Glutamatergic neuron (in vitro differentiated cells): Measurements from ENCODE around the gene KIF13A. TPM values are rescaled to one million over a fixed set of nuclear protein-coding genes. Genes with fewer than 3 reads are reported as not detected.

Experiments used
- DNase-seq: peaks from one replicate; pipeline ENCODE4 v3.0.0; 2022
- H3K27ac Mint-ChIP-seq: one replicate; pipeline ENCODE4 v1.8.0; 2020; ENCODE audit warnings: mild to moderate bottlenecking, mixed read lengths, inconsistent platforms; ENCODE audit not compliant: unreplicated experiment
- H3K27me3 Mint-ChIP-seq: one replicate; pipeline ENCODE4 v1.8.0; 2020; ENCODE audit warnings: mild to moderate bottlenecking, moderate library complexity, mixed read lengths, inconsistent platforms; ENCODE audit not compliant: unreplicated experiment
- H3K36me3 Mint-ChIP-seq: one replicate; pipeline ENCODE4 v1.8.0; 2020; ENCODE audit warnings: mild to moderate bottlenecking, mixed read lengths, inconsistent platforms; ENCODE audit not compliant: unreplicated experiment
- H3K4me1 Mint-ChIP-seq: one replicate; pipeline ENCODE4 v1.8.0; 2020; ENCODE audit warnings: mild to moderate bottlenecking, low read depth, mixed read lengths, inconsistent platforms; ENCODE audit not compliant: unreplicated experiment
- H3K4me3 Mint-ChIP-seq: one replicate; pipeline ENCODE4 v1.8.0; 2020; ENCODE audit warnings: mild to moderate bottlenecking, mixed read lengths, inconsistent platforms; ENCODE audit not compliant: unreplicated experiment
- H3K9me3 Mint-ChIP-seq: one replicate; pipeline ENCODE4 v1.8.0; 2020; ENCODE audit warnings: mild to moderate bottlenecking, moderate library complexity, mixed read lengths, inconsistent platforms; ENCODE audit not compliant: unreplicated experiment
- CTCF ChIP-seq: fragments of 200-600 bp; sonication (generic); IDR thresholded peaks from one replicate; pipeline ENCODE4 v1.5.0; 2021; ENCODE audit not compliant: partially characterized antibody, unreplicated experiment
- total RNA-seq: library from RNA; stranded (reverse); fragmentation: NEBNext Ultra II Directional; extraction: Animal tissue kit (Norgen Biotek cat#: 25700); gene quantifications from one replicate; pipeline ENCODE4 v1.2.1, GENCODE V29; 2021; ENCODE audit not compliant: unreplicated experiment

Gene KIF13A
- total RNA-seq, 1 donor from 2014 or later = 26.7 TPM

- Mint-ChIP-seq H3K4me1 (peaks cover 15% of the 10 kb centered on the region), H3K27ac (no peak overlapping the region), H3K9me3 (peaks cover 6% of the 10 kb centered on the region), H3K4me3 (no peak overlapping the region), H3K36me3 (no peaks in the 10 kb centered on the region), H3K27me3 (peaks cover 4% of the 10 kb centered on the region)
- no peak for TF ChIP-seq CTCF
- DNase-seq = no peak
Measured at GRCh38 chr6:17902974-17903373, 84.5 kb downstream of the KIF13A start.

- peaks cover 1% of the 10 kb centered on the region for H3K9me3 Mint-ChIP-seq
- no peak overlapping the region for H3K4me3 Mint-ChIP-seq
- no peak for TF ChIP-seq CTCF
- peaks cover 10% of the 10 kb centered on the region for H3K36me3 Mint-ChIP-seq
- no peak overlapping the region for H3K27ac Mint-ChIP-seq
- peaks cover 6% of the 10 kb centered on the region for H3K4me1 Mint-ChIP-seq
- no peak for DNase-seq
- no peaks in the 10 kb centered on the region for H3K27me3 Mint-ChIP-seq
Measured at GRCh38 chr6:17901493-17901892, 85.9 kb downstream of the KIF13A start.

GRCh38 chr6:17900011-17900410 is 87.4 kb downstream of the KIF13A start:
- Mint-ChIP-seq H3K27me3 (no peaks in the 10 kb centered on the region), H3K4me1 (peaks cover under 1% of the 10 kb centered on the region), H3K27ac (no peak overlapping the region), H3K9me3 (no peaks in the 10 kb centered on the region), H3K36me3 (peaks cover 22% of the 10 kb centered on the region), H3K4me3 (no peak overlapping the region)
- no peak for DNase-seq
- no peak for TF ChIP-seq CTCF

- Mint-ChIP-seq H3K9me3 (no peaks in the 10 kb centered on the region), H3K27me3 (no peaks in the 10 kb centered on the region), H3K27ac (no peak overlapping the region), H3K36me3 (peaks cover 25% of the 10 kb centered on the region), H3K4me1 (no peaks in the 10 kb centered on the region), H3K4me3 (no peak overlapping the region)
- no peak for DNase-seq
- no peak for TF ChIP-seq CTCF
Measured at GRCh38 chr6:17899491-17899890, 87.9 kb downstream of the KIF13A start.

GRCh38 chr6:17897681-17898080 is 89.8 kb downstream of the KIF13A start:
- peaks cover 31% of the 10 kb centered on the region for H3K36me3 Mint-ChIP-seq
- TF ChIP-seq CTCF = no peak
- no peaks in the 10 kb centered on the region for H3K27me3 Mint-ChIP-seq
- H3K4me3 Mint-ChIP-seq = no peak overlapping the region
- DNase-seq = no peak
- H3K4me1 Mint-ChIP-seq = no peaks in the 10 kb centered on the region
- H3K27ac Mint-ChIP-seq = no peak overlapping the region
- no peaks in the 10 kb centered on the region for H3K9me3 Mint-ChIP-seq
